D721Med (cell line): ENCODE data around the gene ANTKMT.

Experiments used
- DNase-seq: peaks from one replicate; pipeline ENCODE4 v3.0.0; 2011; ENCODE audit warnings: low spot score; ENCODE audit not compliant: insufficient read length
- FAIRE-seq: peaks from 2 replicates; lab custom pipeline; 2011; peaks lifted over from hg19 to GRCh38; lab: Jason Lieb, UNC
- TF ChIP-seq, protein P1 (sequence below): IDR thresholded peaks from 2 replicates; pipeline ENCODE4 v1.5.1; 2012; ENCODE audit warnings: mild to moderate bottlenecking, control low read depth; ENCODE audit not compliant: insufficient read depth; ENCODE audit errors: missing control alignments

ANTKMT gene

DNA sequence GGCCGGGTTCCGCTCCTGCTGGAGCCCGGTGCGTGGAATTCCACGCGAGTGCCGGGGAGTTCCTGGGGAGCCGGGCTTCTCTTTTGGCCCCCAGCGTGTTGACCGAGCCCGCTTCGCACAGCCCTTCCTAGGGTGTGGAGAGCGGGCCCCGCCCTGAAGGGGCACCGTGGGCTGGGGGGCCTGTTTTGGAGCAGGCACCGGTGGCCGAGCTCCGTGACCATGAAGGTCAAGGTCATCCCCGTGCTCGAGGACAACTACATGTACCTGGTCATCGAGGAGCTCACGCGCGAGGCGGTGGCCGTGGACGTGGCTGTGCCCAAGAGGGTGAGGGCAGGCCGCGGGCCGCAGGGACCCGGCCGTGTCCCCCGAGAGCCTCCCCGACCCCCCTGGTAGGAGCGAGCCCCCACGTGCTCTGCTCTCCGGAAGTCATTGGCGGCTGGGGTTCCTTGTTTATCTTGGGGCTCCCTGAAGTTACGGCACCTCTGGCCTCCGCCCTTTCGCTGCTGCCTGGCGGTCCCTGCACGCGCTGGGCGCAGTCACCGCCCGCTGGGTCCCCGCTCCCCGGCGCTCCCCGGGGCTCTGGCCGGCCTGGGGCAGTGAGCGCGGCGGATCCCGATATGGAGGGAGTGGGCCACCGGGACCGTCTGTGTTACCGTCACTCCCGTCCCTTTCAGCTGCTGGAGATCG is 6.5 kb downstream of the ANTKMT start:
- no peak for FAIRE-seq
- DNase-seq, result no peak
- TF ChIP-seq, protein P1, sequence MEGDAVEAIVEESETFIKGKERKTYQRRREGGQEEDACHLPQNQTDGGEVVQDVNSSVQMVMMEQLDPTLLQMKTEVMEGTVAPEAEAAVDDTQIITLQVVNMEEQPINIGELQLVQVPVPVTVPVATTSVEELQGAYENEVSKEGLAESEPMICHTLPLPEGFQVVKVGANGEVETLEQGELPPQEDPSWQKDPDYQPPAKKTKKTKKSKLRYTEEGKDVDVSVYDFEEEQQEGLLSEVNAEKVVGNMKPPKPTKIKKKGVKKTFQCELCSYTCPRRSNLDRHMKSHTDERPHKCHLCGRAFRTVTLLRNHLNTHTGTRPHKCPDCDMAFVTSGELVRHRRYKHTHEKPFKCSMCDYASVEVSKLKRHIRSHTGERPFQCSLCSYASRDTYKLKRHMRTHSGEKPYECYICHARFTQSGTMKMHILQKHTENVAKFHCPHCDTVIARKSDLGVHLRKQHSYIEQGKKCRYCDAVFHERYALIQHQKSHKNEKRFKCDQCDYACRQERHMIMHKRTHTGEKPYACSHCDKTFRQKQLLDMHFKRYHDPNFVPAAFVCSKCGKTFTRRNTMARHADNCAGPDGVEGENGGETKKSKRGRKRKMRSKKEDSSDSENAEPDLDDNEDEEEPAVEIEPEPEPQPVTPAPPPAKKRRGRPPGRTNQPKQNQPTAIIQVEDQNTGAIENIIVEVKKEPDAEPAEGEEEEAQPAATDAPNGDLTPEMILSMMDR, result no peak

DNA sequence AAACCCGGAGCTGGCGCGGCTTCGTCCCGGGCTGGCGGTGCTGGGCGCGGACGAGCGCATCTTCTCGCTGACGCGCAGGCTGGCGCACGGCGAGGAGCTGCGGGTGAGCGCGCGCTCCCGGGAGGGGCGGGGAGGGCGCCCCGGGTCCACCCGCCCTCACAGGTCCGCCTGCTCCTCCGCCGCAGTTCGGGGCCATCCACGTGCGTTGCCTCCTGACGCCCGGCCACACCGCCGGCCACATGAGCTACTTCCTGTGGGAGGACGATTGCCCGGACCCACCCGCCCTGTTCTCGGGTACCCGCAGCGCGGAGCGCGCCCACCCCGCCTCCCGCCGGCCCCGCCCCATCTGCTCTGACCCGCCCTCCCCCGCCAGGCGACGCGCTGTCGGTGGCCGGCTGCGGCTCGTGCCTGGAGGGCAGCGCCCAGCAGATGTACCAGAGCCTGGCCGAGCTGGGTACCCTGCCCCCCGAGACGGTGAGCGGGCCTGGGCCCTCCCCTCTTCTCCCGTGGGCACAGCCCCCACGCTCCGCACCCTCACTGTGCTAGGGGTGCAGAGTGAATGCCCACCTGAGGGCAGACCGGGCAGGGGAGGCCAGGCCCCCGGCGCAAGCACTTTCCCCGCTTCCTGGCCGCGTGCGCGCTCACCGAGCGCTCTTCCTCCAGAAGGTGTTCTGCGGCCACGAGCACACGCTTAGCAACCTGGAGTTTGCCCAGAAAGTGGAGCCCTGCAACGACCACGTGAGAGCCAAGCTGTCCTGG is 7.4 kb downstream of the ANTKMT start:
- DNase-seq, result no peak
- FAIRE-seq, result no peak
- TF ChIP-seq, protein P1, result no peak

GRCh38 chr16:728890-729744 is 8.2 kb downstream of the ANTKMT start:
- TF ChIP-seq, protein P1, result no peak

GRCh38 chr16:729768-730665 is 9.1 kb downstream of the ANTKMT start:
- TF ChIP-seq, protein P1, result no peak
- DNase-seq (no peak), FAIRE-seq (no peak)

More at GRCh38 chr16:728890-729744, 8.2 kb downstream of the ANTKMT start:
- FAIRE-seq (no peak), DNase-seq (no peak)

GRCh38 chr16:730666-731509 is 9.9 kb downstream of the ANTKMT start:
- TF ChIP-seq, protein P1, result no peak
- DNase-seq (no peak), FAIRE-seq (no peak)
